ENCODE results near the gene PI4K2A. TPM values are rescaled to one million over a fixed set of nuclear protein-coding genes. Genes with fewer than 3 reads are reported as not detected.

PI4K2A gene
- total and polyA plus RNA-seq, 2 donors (not counting 3 experiments of a cell fraction or from before 2014, with no cell fraction given), result 20.4 to 24.6 TPM

- TF ChIP-seq JUN (IDR thresholded peaks at IDR 0.05; ENCODE audit: borderline replicate concordance, insufficient read depth, insufficient read length, low read depth) (no peak), POLR2AphosphoS5 (IDR thresholded peaks at IDR 0.05; ENCODE audit: insufficient read depth, low read depth, low read length) (peak; percentile 62)
- BruUV-seq (replicated peaks), result no TSS peak
Observed at GRCh38 chr10:97714401-97715258, 74.2 kb downstream of the PI4K2A start.

GRCh38 chr10:97715259-97715874, 74.9 kb downstream of the PI4K2A start:
- intact Hi-C loops (cut with micrococcal nuclease), result no loop called here
- Histone ChIP-seq H3K27ac (ENCODE audit: insufficient read depth, low read depth, low read length) (peak overlapping the region; percentile 2), H3K27me3 (ENCODE audit: control insufficient read depth in 2 of 2, insufficient read depth in 2 of 2, low read length in 2 of 2) (no peaks in the 10 kb centered on the region), H3K79me2 (ENCODE audit: control insufficient read depth, insufficient read depth, low read length) (peaks cover 34% of the 10 kb centered on the region), H3K9me1 (replicated peaks; ENCODE audit: control insufficient read depth, extremely low read depth, insufficient read depth, low read length) (no peaks in the 10 kb centered on the region), H3K9ac (replicated peaks; ENCODE audit: extremely low read depth, insufficient read depth, low read length) (peak overlapping the region; percentile 62), H3K4me3 (replicated peaks in 1 of 3; ENCODE audit: insufficient read depth in 1 of 3, low read depth in 1 of 3, low read length in 3 of 3) (peak overlapping the region; percentile 14 to 62 (median 28)), H4K20me1 (replicated peaks; ENCODE audit: control insufficient read depth, extremely low read depth, insufficient read depth, low read length) (no peaks in the 10 kb centered on the region), H3K4me1 (ENCODE audit: control insufficient read depth, extremely low read depth, insufficient read depth, low read length) (peaks cover 22% of the 10 kb centered on the region), H3K4me2 (ENCODE audit: insufficient read depth, low read length) (peak overlapping the region; percentile 81), H3K36me3 (ENCODE audit: control insufficient read depth in 2 of 2, extremely low read depth in 1 of 2, insufficient read depth in 2 of 2, low read length in 2 of 2) (peaks cover 0 to 16% of the 10 kb centered on the region in 2 experiments), H3K9me3 (replicated peaks; ENCODE audit: control insufficient read depth, insufficient read depth, low read length) (no peaks in the 10 kb centered on the region), H2AFZ (ENCODE audit: low read depth, low read length) (no peak overlapping the region)
- ChIA-PET POLR2A (interaction anchor here (1.0 to 1.4 kb wide), 2 partner anchors 12 to 28 kb away, joined by 4 to 5 read pairs; partner anchors contain the start of gene AVPI1), CTCF (interaction anchor here (4.2 to 21.8 kb wide), 3 partner anchors 6 to 13 kb away, joined by 30 to 863 read pairs (median 863); partner anchors contain the start of genes MARVELD1 and ZFYVE27)
- dilution Hi-C loops (cut with MboI; ENCODE audit: extremely low pct_ligation_motif_present, low sequenced_read_pairs), result no loop called here
- no peak for DNase-seq (ENCODE audit: low read depth, low spot score)
- TF ChIP-seq POLR2A (IDR thresholded peaks at IDR 0.05; ENCODE audit: low read depth, low read length) (no peak), JUN (IDR thresholded peaks at IDR 0.05; ENCODE audit: borderline replicate concordance, insufficient read depth, insufficient read length, low read depth) (no peak), EZH2 (IDR thresholded peaks at IDR 0.05; ENCODE audit: borderline replicate concordance, low read depth, low read length, severe bottlenecking) (no peak), CTCF (IDR thresholded peaks at IDR 0.05; ENCODE audit: extremely low read depth in 1 of 2, insufficient read depth in 1 of 2, low read depth in 1 of 2, low read length in 2 of 2) (no peak), MAX (IDR thresholded peaks at IDR 0.05; ENCODE audit: insufficient read depth, insufficient read length) (no peak)
- FAIRE-seq, result peak; percentile 74
- BruUV-seq (replicated peaks), result TSS peak; percentile 34

More at GRCh38 chr10:97714401-97715258, 74.2 kb downstream of the PI4K2A start:
- Histone ChIP-seq H3K9me1 (replicated peaks; ENCODE audit: control insufficient read depth, extremely low read depth, insufficient read depth, low read length) (no peaks in the 10 kb centered on the region), H3K4me2 (ENCODE audit: insufficient read depth, low read length) (peak overlapping the region; percentile 81), H3K27me3 (ENCODE audit: control insufficient read depth in 2 of 2, insufficient read depth in 2 of 2, low read length in 2 of 2) (no peaks in the 10 kb centered on the region), H2AFZ (ENCODE audit: low read depth, low read length) (peak overlapping the region; percentile 1), H3K9me3 (replicated peaks; ENCODE audit: control insufficient read depth, insufficient read depth, low read length) (no peaks in the 10 kb centered on the region), H4K20me1 (replicated peaks; ENCODE audit: control insufficient read depth, extremely low read depth, insufficient read depth, low read length) (no peaks in the 10 kb centered on the region), H3K9ac (replicated peaks; ENCODE audit: extremely low read depth, insufficient read depth, low read length) (peak overlapping the region; percentile 62), H3K36me3 (ENCODE audit: control insufficient read depth in 2 of 2, extremely low read depth in 1 of 2, insufficient read depth in 2 of 2, low read length in 2 of 2) (peaks cover 0 to 16% of the 10 kb centered on the region in 2 experiments), H3K27ac (ENCODE audit: insufficient read depth, low read depth, low read length) (peak overlapping the region; percentile 39), H3K79me2 (ENCODE audit: control insufficient read depth, insufficient read depth, low read length) (peaks cover 34% of the 10 kb centered on the region), H3K4me3 (replicated peaks in 1 of 3; ENCODE audit: insufficient read depth in 1 of 3, low read depth in 1 of 3, low read length in 3 of 3) (peak overlapping the region; percentile 14 to 62 (median 28)), H3K4me1 (ENCODE audit: control insufficient read depth, extremely low read depth, insufficient read depth, low read length) (peaks cover 22% of the 10 kb centered on the region)
- FAIRE-seq, result peak; percentile 93
- POLR2A ChIA-PET, result interaction anchor here (1.0 to 1.4 kb wide), 2 partner anchors 12 to 27 kb away, joined by 4 to 5 read pairs; partner anchors contain the start of gene AVPI1
- intact Hi-C loops (cut with micrococcal nuclease), result no loop called here
- dilution Hi-C loops (cut with MboI; ENCODE audit: extremely low pct_ligation_motif_present, low sequenced_read_pairs), result no loop called here
- DNase-seq (ENCODE audit: low read depth, low spot score), result peak; percentile 58
- CTCF ChIA-PET, result interaction anchor here (1.1 to 18.5 kb wide), 6 partner anchors 12 to 39 kb away, joined by 3 to 863 read pairs (median 5); partner anchors contain the start of genes AVPI1 and ZFYVE27

All from endothelial cell of umbilical vein (primary cell).